ENCODE results near the gene RASGEF1C.

DNA sequence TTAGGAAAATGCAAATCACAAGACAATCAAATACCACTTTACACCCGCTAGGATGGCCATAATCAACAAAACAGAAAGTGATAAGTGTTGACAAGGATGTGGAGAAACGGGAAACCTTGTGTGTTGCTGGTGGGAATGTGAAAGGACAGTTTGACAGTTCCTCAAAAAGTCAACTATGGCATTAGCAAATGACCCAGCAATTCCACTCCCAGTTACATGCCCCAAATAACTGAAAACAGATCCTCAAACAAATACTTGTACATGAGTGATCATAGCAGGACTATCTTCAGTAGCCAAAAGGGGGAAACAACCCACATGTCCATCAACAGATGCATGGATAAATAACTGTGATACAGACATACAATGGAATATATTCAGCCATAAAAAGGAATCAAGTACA is 21.2 kb downstream of the RASGEF1C start:
- TF ChIP-seq CTCF (conservative IDR thresholded peaks at IDR 0.05; ENCODE audit: low read length) (no peak), EZH2phosphoT487 (IDR thresholded peaks at IDR 0.05; ENCODE audit: borderline replicate concordance, low read depth, low read length) (no peak)
